IMR-90 (cell line): ENCODE data around the gene NCKAP5. TPM values are rescaled to one million over a fixed set of nuclear protein-coding genes. Genes with fewer than 3 reads are reported as not detected.

Source experiments
- ATAC-seq: fragments of 200-7000 bp; cut with Tn5 transposase; 2 replicates; pipeline ENCODE4 v1.9.1; 2020; ENCODE audit warnings: low read depth, mild to moderate bottlenecking, moderate library complexity
- BruUV-seq: library from RNA; stranded (reverse); fragments of 400-500 nt; replicated peaks from 2 replicates; lab custom pipeline; 2021; lab: Mats Ljungman, UMichigan
- CTCF ChIA-PET: fragments of 300-600 bp; formaldehyde crosslinking; extraction: SDS; loops from one replicate; lab custom pipeline; 2021; ENCODE audit warnings: antibody characterized with exemption; lab: Yijun Ruan, JAX
- POLR2A ChIA-PET: fragments of 300-600 bp; sonication (Branson Sonifier 250); formaldehyde crosslinking; loops from one replicate; lab custom pipeline; 2022; ENCODE audit warnings: antibody characterized with exemption; ENCODE audit not compliant: unreplicated experiment; lab: Charles Lee
- DNase-seq: peaks from one replicate; pipeline ENCODE4 v3.0.0; 2013
- H2AFZ ChIP-seq: replicated peaks from 2 replicates; pipeline ENCODE3; 2013; ENCODE audit warnings: low read length, mild to moderate bottlenecking; ENCODE audit not compliant: poor library complexity
- H2AK5ac ChIP-seq: 2 replicates; pipeline ENCODE4 v1.6.1; 2013; ENCODE audit warnings: low read depth, low read length, inconsistent platforms
- H2AK9ac ChIP-seq: replicated peaks from 2 replicates; pipeline ENCODE3; 2013; ENCODE audit warnings: mild to moderate bottlenecking, low read depth, low read length, moderate library complexity; ENCODE audit not compliant: poor library complexity
- H2BK120ac ChIP-seq: 2 replicates; pipeline ENCODE4 v1.6.1; 2013; ENCODE audit warnings: low read depth, low read length, inconsistent platforms
- H2BK15ac ChIP-seq: 3 replicates; pipeline ENCODE4 v1.6.1; 2013; ENCODE audit warnings: low read depth, low read length, inconsistent platforms
- H2BK20ac ChIP-seq: 2 replicates; pipeline ENCODE4 v1.6.1; 2013; ENCODE audit warnings: low read depth, mild to moderate bottlenecking, inconsistent platforms, low read length, moderate library complexity
- H2BK5ac ChIP-seq: 2 replicates; pipeline ENCODE4 v1.6.1; 2013; ENCODE audit warnings: mild to moderate bottlenecking, low read depth, low read length, inconsistent platforms; ENCODE audit not compliant: poor library complexity, severe bottlenecking
- H3K14ac ChIP-seq: replicated peaks from 2 replicates; pipeline ENCODE4 v1.6.1; 2013; ENCODE audit warnings: low read depth, low read length, inconsistent platforms
- H3K18ac ChIP-seq: 2 replicates; pipeline ENCODE4 v1.6.1; 2013; ENCODE audit warnings: low read depth, low read length, control low read depth
- H3K23ac ChIP-seq: 2 replicates; pipeline ENCODE4 v1.6.1; 2013; ENCODE audit warnings: low read depth, low read length, inconsistent platforms
- H3K27ac ChIP-seq: 2 replicates; pipeline ENCODE4 v1.5.1; 2013; ENCODE audit warnings: mild to moderate bottlenecking, control low read depth, low read length; ENCODE audit not compliant: insufficient read depth
- H3K27me3 ChIP-seq: 2 replicates; pipeline ENCODE4 v1.6.1; 2013; ENCODE audit warnings: low read length; ENCODE audit not compliant: control insufficient read depth, insufficient read depth
- H3K36me3 ChIP-seq: 2 replicates; pipeline ENCODE4 v1.6.1; 2013; ENCODE audit warnings: low read length, mixed read lengths; ENCODE audit not compliant: control insufficient read depth, insufficient read depth
- H3K4ac ChIP-seq: 2 replicates; pipeline ENCODE4 v1.6.1; 2013; ENCODE audit warnings: low read depth, low read length, inconsistent platforms
- H3K4me1 ChIP-seq: 2 replicates; pipeline ENCODE4 v1.6.1; 2013; ENCODE audit warnings: low read length, mixed read lengths; ENCODE audit not compliant: control insufficient read depth, insufficient read depth
- H3K4me2 ChIP-seq: 2 replicates; pipeline ENCODE4 v1.6.1; 2013; ENCODE audit warnings: low read depth, mild to moderate bottlenecking, control low read depth, low read length, moderate library complexity
- H3K4me3 ChIP-seq: 2 replicates; pipeline ENCODE4 v1.5.1; 2013; ENCODE audit warnings: low read depth, mild to moderate bottlenecking, control low read depth, low read length, moderate library complexity; ENCODE audit not compliant: insufficient read depth
- H3K56ac ChIP-seq: 2 replicates; pipeline ENCODE4 v1.6.1; 2013; ENCODE audit warnings: low read length, inconsistent platforms; ENCODE audit not compliant: insufficient read depth; ENCODE audit errors: extremely low read depth
- H3K79me1 ChIP-seq, 2 experiments: 2 replicates each; pipeline ENCODE4 v1.6.1; 2013; ENCODE audit warnings: low read length in 2 of 2, inconsistent platforms in 1 of 2, low read depth in 1 of 2
- H3K9ac ChIP-seq: 2 replicates; pipeline ENCODE4 v1.6.1; 2013; ENCODE audit warnings: low read depth, low read length, control low read depth
- H3K9me1 ChIP-seq: 2 replicates; pipeline ENCODE4 v1.6.1; 2013; ENCODE audit warnings: low read length, inconsistent platforms; ENCODE audit not compliant: insufficient read depth
- H3K9me3 ChIP-seq: 2 replicates; pipeline ENCODE4 v1.6.1; 2013; ENCODE audit warnings: low read length; ENCODE audit not compliant: control insufficient read depth, insufficient read depth
- H4K20me1 ChIP-seq: 2 replicates; pipeline ENCODE4 v1.6.1; 2013; ENCODE audit warnings: low read length, inconsistent platforms; ENCODE audit not compliant: insufficient read depth
- H4K5ac ChIP-seq: 2 replicates; pipeline ENCODE4 v1.6.1; 2013; ENCODE audit warnings: mild to moderate bottlenecking, low read depth, low read length, control low read depth
- H4K8ac ChIP-seq, 2 experiments: 2 replicates each; pipeline ENCODE4 v1.6.1; 2013; ENCODE audit warnings: low read depth in 2 of 2, low read length in 2 of 2, control low read depth in 1 of 2, inconsistent platforms in 1 of 2
- H4K91ac ChIP-seq: 2 replicates; pipeline ENCODE4 v1.6.1; 2013; ENCODE audit warnings: low read depth, low read length, inconsistent platforms; ENCODE audit not compliant: insufficient read depth
- WGBS, 2 experiments: methylation state at CpG; one replicate each; pipeline versions ENCODE4 v1.1.5 to v1.1.7; 2013; ENCODE audit warnings: missing lambda C conversion rate in 2 of 2; ENCODE audit not compliant: insufficient read length in 1 of 2; ENCODE audit errors: extremely low coverage in 2 of 2; 5-methylcytosine and 5-hydroxymethylcytosine counted together
- dilution Hi-C: fragments of 300-500 bp; cut with HindIII; formaldehyde crosslinking; loops from one replicate; pipeline ENCODE4 v1.14.3; 2018; ENCODE audit warnings: low sequenced_read_pairs; ENCODE audit not compliant: unreplicated experiment
- in situ Hi-C: fragments of 300-500 bp; cut with MboI; formaldehyde crosslinking; loops from 3 replicates; pipeline ENCODE4 v1.14.3; 2019; ENCODE audit warnings: low sequenced_read_pairs, inconsistent platforms, mixed read lengths
- intact Hi-C: fragments of 100-400 bp; cut with micrococcal nuclease; formaldehyde crosslinking; loops from 2 replicates; pipeline ENCODE4 v1.10.0; 2022
- polyA plus RNA-seq, 3 experiments: library from polyadenylated mRNA; depleted of rRNA; stranded (reverse); fragments of >200 nt; gene quantifications; 2 replicates each; pipeline ENCODE4 v1.2.3, GENCODE V29; 2012; ENCODE audit warnings: low replicate concordance in 1 of 3
- total RNA-seq: library from RNA; depleted of rRNA; stranded (reverse); fragments of >200 nt; gene quantifications from 2 replicates; pipeline ENCODE4 v1.2.3, GENCODE V29; 2012
- TF ChIP-seq, protein P1 (sequence below): fragments of 150-350 bp; IDR thresholded peaks from 2 replicates; pipeline ENCODE4 v1.6.1; 2017; ENCODE audit warnings: mild to moderate bottlenecking, antibody characterized with exemption, low read length, low read depth
- TF ChIP-seq, protein P2 (sequence below): fragments of 150-350 bp; IDR thresholded peaks from 2 replicates; pipeline ENCODE4 v1.6.1; 2016; ENCODE audit warnings: low read depth, mild to moderate bottlenecking, low read length, moderate library complexity, borderline replicate concordance

The NCKAP5 gene
- total and polyA plus RNA-seq, 2 of the 4 experiments (the other 2 are of a cell fraction): 2.7 to 3.9 TPM

DNA sequence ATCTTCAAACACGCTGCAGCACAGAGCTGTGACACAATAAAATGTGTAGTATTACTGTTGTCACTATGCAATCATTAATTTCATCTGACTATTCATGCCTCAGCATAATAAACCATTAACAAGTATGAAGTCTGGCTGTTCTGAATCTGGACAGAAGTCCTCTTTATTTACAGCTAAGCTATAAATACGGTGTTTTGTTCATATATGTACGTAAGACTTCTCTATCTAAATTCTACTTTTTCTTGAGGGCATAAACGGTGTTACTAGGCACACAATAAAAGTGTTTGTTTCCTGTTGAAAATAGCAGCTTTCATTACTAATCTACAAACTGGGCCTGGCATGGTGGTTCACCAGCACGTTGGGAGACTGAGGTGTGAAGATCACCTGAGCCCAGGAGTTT is 443.8 kb downstream of the NCKAP5 start:
- no peak overlapping the region for H3K4me3 ChIP-seq
- peaks cover 11 to 14% of the 10 kb centered on the region in 2 experiments for H3K79me1 ChIP-seq
- no peak overlapping the region for H2BK20ac ChIP-seq
- peaks cover 3% of the 10 kb centered on the region; the same call in 1 of the 2 replicates for H4K20me1 ChIP-seq
- in situ Hi-C loops: no loop called here
- no peak overlapping the region for H3K4ac ChIP-seq
- peaks cover 7% of the 10 kb centered on the region for H3K36me3 ChIP-seq
- no peaks in the 10 kb centered on the region for H3K4me1 ChIP-seq
- H3K14ac ChIP-seq: no peak overlapping the region
- no peak overlapping the region for H3K9ac ChIP-seq
- CTCF ChIA-PET: no interaction called here
- H3K9me3 ChIP-seq: no peaks in the 10 kb centered on the region
- H2BK15ac ChIP-seq: no peak overlapping the region
- no peak overlapping the region for H2AK5ac ChIP-seq
- H3K23ac ChIP-seq: no peak overlapping the region
- no peak overlapping the region for H3K4me2 ChIP-seq
- intact Hi-C loops: no loop called here
- TF ChIP-seq, protein P1, sequence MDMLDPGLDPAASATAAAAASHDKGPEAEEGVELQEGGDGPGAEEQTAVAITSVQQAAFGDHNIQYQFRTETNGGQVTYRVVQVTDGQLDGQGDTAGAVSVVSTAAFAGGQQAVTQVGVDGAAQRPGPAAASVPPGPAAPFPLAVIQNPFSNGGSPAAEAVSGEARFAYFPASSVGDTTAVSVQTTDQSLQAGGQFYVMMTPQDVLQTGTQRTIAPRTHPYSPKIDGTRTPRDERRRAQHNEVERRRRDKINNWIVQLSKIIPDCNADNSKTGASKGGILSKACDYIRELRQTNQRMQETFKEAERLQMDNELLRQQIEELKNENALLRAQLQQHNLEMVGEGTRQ: no peak
- TF ChIP-seq, protein P2, sequence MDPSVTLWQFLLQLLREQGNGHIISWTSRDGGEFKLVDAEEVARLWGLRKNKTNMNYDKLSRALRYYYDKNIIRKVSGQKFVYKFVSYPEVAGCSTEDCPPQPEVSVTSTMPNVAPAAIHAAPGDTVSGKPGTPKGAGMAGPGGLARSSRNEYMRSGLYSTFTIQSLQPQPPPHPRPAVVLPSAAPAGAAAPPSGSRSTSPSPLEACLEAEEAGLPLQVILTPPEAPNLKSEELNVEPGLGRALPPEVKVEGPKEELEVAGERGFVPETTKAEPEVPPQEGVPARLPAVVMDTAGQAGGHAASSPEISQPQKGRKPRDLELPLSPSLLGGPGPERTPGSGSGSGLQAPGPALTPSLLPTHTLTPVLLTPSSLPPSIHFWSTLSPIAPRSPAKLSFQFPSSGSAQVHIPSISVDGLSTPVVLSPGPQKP: no peak
- WGBS, 2 experiments: no CpG with 5 or more reads among the region's 5 CpGs
- H2BK5ac ChIP-seq: no peak overlapping the region
- BruUV-seq: no TSS peak
- H3K56ac ChIP-seq: no peak overlapping the region
- H4K5ac ChIP-seq: no peak overlapping the region
- no peak overlapping the region for H4K91ac ChIP-seq
- no peak overlapping the region for H2AFZ ChIP-seq
- H3K27ac ChIP-seq: no peak overlapping the region
- dilution Hi-C loops: no loop called here
- no peak overlapping the region for H3K18ac ChIP-seq
- POLR2A ChIA-PET: no interaction called here
- H3K9me1 ChIP-seq: peaks cover 4% of the 10 kb centered on the region; the same call in 1 of the 2 replicates
- H4K8ac ChIP-seq: no peak overlapping the region
- no peak overlapping the region for H2BK120ac ChIP-seq
- ATAC-seq (no peak), DNase-seq (no peak)
- H2AK9ac ChIP-seq: no peak overlapping the region
- no peaks in the 10 kb centered on the region for H3K27me3 ChIP-seq
